GM19023 (cell line): ENCODE results near the gene SIAH2.

Experiments used
- ATAC-seq: cut with Tn5 transposase; IDR thresholded peaks from one replicate; pipeline ENCODE4 v1.9.1; 2021; ENCODE audit warnings: mild to moderate bottlenecking, moderate library complexity; ENCODE audit not compliant: unreplicated experiment

Gene SIAH2

GRCh38 chr3:150736316-150736719 lies 26.7 kb downstream of the SIAH2 start:
- no peak for ATAC-seq

GRCh38 chr3:150734795-150735119 lies 28.2 kb downstream of the SIAH2 start:
- ATAC-seq, result no peak

GRCh38 chr3:150733936-150734794 lies 28.8 kb downstream of the SIAH2 start:
- ATAC-seq, result no peak

GRCh38 chr3:150733373-150733935 lies 29.5 kb downstream of the SIAH2 start:
- no peak for ATAC-seq

GRCh38 chr3:150729682-150730360 lies 33.1 kb downstream of the SIAH2 start:
- no peak for ATAC-seq

- ATAC-seq, result no peak
Observed at GRCh38 chr3:150727653-150728502, 35.1 kb downstream of the SIAH2 start.

- no peak for ATAC-seq
Observed at GRCh38 chr3:150725548-150725947, 37.4 kb downstream of the SIAH2 start.

- no peak for ATAC-seq
Observed at GRCh38 chr3:150723946-150724345, 39.0 kb downstream of the SIAH2 start.

GRCh38 chr3:150722267-150722666 lies 40.7 kb downstream of the SIAH2 start:
- no peak for ATAC-seq

GRCh38 chr3:150721285-150722130 lies 41.5 kb downstream of the SIAH2 start:
- ATAC-seq, result peak; percentile 72

GRCh38 chr3:150720444-150720843 lies 42.5 kb downstream of the SIAH2 start:
- ATAC-seq, result no peak

- ATAC-seq, result no peak
Observed at GRCh38 chr3:150710097-150710496, 52.9 kb downstream of the SIAH2 start.

GRCh38 chr3:150703756-150704344 lies 59.1 kb downstream of the SIAH2 start, which contains the start of gene ERICH6:
Gene ERICH6 (minus strand): TSS chr3:150703920. CDS start chr3:150703898, 22 bp downstream.
- ATAC-seq, result peak; percentile 99

GRCh38 chr3:150703299-150703755 lies 59.6 kb downstream of the SIAH2 start:
- peak; percentile 40 for ATAC-seq

GRCh38 chr3:150699068-150699639 lies 63.8 kb downstream of the SIAH2 start:
- no peak for ATAC-seq

GRCh38 chr3:150697646-150698045 lies 65.3 kb downstream of the SIAH2 start:
- ATAC-seq, result no peak

- ATAC-seq, result no peak
Observed at GRCh38 chr3:150691414-150692040, 71.4 kb downstream of the SIAH2 start.
